D341Med (cell line): ENCODE data around the gene SMIM34.
"Not testable (repeated sequence)": the region's sequence is repeated elsewhere in the genome, so short reads cannot be mapped to it uniquely, and the experiment has no call there.

Experiments used
- DNase-seq: peaks from one replicate; pipeline ENCODE4 v3.0.0; 2012; ENCODE audit warnings: low spot score

The SMIM34 gene

GRCh38 chr21:34423805-34424204 lies at the start of gene SMIM34:
Gene SMIM34, minus strand, starts transcription at chr21:34423951. Its CDS starts 112 bp downstream, at chr21:34423839.
- DNase-seq: not testable (repeated sequence)

GRCh38 chr21:34467333-34467732 lies 43.6 kb upstream of the SMIM34 start:
- not testable (repeated sequence) for DNase-seq

DNA sequence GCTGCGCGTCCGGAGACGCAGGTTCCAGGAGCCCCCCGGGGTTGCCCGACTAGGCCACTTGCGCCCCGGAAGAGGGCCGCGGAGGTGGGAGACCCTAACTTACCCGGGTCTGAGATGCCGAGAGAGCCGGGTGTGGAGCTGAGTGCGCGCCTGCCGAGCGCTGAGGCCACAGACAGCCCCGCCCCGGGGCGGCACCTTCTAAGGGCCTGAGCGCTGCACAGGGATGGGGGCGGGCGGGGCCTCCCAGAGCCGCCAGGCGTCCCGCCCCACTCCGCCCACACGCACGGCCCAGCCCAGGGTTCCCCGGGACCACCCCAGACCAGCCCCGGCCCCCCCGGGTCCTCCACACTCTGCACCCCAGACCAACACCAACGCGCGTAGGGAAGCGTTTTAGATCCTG lies 35.7 kb upstream of the SMIM34 start:
- not testable (repeated sequence) for DNase-seq

DNA sequence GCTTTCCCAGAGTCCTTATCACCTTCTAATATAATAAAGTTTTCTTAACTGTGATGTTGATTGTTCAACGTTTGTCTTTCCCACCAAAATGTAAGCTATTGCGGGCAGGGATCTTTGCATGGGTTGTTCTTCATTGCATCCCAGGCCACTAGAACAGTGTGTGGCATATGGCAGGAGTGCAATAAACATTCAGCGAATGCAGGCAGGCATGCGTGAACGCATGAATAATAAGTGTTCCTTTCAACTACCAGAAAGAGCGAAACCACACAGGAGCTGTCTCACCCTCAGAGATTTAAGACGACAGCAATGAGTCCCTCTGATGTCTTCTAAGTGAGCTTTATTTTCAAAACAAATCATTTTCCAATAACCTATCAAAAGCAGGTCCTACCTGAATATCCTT lies 34.5 kb upstream of the SMIM34 start:
- not testable (repeated sequence) for DNase-seq

DNA sequence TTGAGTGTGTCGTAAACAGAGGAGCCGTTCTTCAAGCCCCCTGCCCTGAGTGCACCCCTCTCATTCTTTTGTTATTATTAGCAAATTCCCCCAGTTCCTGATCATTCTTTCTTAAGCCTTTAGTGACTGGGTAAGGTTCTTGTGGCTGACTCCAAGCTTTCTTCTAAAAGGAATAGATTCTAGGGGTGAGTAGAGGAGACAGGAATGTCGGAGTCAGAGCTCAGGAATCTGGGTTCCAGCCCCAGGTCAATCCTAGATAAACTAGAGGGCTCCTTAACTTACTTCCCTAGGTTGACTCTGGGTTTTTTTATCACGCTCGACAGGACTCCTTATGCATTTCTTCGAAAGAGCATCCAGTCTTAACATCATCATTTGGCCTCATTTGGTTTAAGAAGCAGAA lies 32.4 kb upstream of the SMIM34 start:
- DNase-seq: not testable (repeated sequence)

DNA sequence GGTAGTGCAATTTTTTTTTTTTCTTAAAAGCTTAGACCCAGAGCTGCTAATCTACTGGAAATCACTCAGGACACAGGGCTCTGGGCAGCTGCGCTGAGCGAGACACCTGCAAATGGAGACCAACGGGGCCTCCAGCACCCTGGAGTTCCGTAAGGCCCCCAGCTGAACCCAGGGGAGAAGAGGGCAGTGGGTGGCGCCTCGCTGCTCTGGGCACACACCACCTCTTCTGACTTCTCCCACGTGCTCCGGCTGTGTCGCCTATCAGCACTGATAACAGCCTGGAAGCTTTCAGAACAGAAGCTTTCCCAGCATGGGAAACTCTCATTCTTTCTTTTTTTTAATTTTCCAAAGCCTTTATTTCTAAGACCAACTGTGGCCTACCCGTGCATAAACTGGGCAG lies 31.9 kb upstream of the SMIM34 start:
- DNase-seq: not testable (repeated sequence)

DNA sequence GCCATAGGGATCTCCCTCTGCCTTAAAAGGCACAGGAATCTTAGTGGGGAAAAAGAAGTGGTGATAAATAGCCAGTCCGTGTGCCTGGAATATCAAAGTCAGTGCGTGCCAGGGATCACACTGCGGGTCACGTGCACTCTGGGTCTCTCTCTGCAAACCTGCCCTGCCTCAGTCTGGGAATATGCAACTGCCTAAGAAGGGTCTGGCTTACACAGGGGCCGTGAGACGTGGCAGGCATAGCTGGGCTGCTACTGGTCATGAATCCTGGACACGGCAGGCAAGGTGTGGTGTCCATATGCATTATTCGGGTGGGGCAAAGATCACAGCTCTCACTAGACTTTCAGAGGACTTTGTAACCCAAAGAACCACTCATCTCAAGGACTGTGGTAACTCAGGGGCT lies 23.3 kb upstream of the SMIM34 start:
- DNase-seq: not testable (repeated sequence)

GRCh38 chr21:34443486-34443885 lies 19.7 kb upstream of the SMIM34 start:
- not testable (repeated sequence) for DNase-seq

- not testable (repeated sequence) for DNase-seq
Measured at GRCh38 chr21:34429710-34430109, 6.0 kb upstream of the SMIM34 start.

- DNase-seq: not testable (repeated sequence)
Measured at GRCh38 chr21:34428441-34428840, 4.7 kb upstream of the SMIM34 start.

GRCh38 chr21:34427339-34427738 lies 3.6 kb upstream of the SMIM34 start:
- DNase-seq: not testable (repeated sequence)

DNA sequence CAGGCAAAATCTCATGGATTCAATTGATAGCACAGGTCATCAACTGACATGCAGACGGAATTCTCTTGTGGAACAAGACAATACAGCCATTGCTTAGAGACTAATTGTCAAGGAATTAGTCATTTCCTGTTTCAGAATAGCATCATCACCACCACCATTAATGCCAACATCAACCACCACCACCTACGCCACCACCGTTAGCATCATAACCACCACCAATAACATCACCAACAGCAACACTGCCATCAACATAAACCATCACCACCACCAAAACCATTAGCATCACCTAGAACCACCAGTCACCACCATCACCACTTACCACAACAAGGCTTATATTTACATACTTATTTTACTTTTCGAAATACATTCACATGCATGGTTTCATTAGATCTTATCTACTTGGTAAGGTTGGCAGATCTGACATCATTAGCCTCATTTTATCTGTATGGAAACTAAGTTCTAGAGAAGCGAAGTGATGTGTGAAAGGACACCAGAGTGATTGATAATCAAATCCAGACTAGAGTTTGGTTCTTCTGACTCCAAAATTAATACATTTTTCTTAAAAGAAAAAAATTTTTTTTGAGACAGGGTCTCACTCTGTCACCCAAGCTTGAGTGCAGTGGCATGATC lies 6.2 kb downstream of the SMIM34 start:
- not testable (repeated sequence) for DNase-seq

- not testable (repeated sequence) for DNase-seq
Measured at GRCh38 chr21:34407294-34407693, 16.5 kb downstream of the SMIM34 start.

DNA sequence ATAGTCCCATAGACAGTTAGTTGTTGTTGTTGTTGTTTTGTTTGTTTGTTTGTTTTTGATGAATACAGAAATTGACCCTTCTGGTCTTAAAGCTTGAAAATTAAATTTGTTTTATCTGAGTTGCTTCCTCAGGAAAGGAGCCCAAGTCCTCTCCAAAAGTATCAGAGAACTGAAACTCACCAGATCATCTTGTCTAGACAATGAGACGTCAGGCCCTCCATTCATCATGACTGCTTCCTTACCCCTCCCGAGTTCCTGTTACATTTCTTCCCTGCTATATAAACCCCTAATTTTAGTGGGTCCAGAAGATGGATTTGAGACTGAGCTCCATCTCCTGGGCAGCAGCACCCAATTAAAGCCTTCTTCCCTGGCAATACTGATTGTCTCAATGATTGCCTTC lies 17.1 kb downstream of the SMIM34 start:
- DNase-seq: not testable (repeated sequence)

DNA sequence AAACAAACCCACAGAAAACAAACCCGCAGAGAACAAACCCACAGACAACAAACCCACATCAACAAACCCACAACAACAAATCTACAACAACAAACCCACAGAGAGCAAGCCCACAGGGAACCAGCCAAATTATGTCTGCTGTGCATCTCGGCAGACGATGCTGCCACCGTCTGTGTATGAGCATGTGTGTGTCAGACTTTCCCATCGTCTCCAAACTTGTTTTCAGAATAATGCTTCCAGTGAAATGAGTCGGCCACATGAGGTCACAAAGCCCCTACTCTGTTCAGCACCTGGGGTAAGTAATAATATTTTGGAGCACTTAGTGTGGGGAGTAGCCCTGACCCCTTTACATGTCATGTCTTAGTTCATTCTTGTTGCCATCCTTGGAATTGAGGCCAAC lies 17.6 kb downstream of the SMIM34 start:
- DNase-seq: not testable (repeated sequence)

- not testable (repeated sequence) for DNase-seq
Measured at GRCh38 chr21:34405686-34406085, 18.1 kb downstream of the SMIM34 start.

- not testable (repeated sequence) for DNase-seq
Measured at GRCh38 chr21:34404742-34405141, 19.0 kb downstream of the SMIM34 start.

GRCh38 chr21:34400522-34400921 lies 23.2 kb downstream of the SMIM34 start:
- not testable (repeated sequence) for DNase-seq

DNA sequence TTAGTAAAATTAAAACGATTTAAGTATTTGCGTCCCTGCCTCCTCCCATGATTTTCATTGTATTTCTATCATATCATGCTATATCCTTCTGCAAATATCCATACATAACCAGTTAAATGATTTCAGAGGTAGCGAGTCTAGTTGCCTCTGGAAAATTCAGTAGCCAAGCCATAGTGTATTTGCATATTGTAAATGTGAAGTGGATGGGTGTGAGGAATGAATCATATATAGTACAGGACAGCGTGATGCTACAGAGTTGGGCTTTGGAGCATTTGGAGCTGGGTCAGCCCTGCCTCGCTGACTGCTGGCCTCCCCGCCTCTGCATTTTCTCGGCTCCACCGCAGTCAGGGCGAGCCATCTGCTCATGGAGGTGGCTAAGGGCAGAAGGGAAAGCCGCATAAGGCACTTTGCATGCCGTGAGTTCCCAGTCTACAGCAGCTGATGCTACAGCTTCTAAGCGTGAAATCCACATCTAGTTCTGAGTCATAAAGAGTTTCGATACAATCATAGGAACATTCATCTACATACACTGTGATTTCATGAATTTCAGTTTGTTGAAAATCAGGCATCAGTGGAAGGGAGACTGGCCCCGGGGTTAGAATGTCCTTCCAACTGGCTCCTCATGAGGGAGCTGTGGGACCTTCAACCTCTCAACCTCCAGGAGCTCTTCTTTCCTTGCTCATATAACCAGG lies 39.9 kb downstream of the SMIM34 start:
- not testable (repeated sequence) for DNase-seq

GRCh38 chr21:34383138-34383537 lies 40.6 kb downstream of the SMIM34 start:
- DNase-seq: not testable (repeated sequence)

DNA sequence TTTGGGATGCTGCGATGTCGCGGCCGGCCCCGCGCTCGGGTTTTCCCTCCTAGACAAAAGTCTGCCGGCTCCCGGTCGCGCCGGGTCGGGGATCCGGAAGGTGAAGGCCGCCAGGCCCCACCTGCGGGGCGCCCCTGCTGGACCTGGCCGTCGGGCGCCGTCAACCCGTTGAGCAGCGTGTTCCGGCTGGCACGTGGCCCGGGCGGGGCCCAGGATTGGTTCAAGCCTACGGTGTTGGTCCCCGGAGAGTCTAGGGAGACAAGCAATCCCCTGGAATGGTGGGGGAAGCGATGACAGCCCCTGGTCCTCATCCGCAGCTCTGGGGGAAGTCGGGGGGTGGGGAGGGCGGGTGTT lies 48.2 kb downstream of the SMIM34 start:
- not testable (repeated sequence) for DNase-seq

GRCh38 chr21:34374940-34375618 lies 48.7 kb downstream of the SMIM34 start, which contains the start of gene SMIM11:
Gene SMIM11, plus strand, starts transcription at chr21:34375507. Its CDS starts 3,998 bp downstream, at chr21:34379505.
- not testable (repeated sequence) for DNase-seq

- not testable (repeated sequence) for DNase-seq
Measured at GRCh38 chr21:34374462-34374861, 49.3 kb downstream of the SMIM34 start.
